ENCODE data around the gene SNX24.

Gene SNX24

GRCh38 chr5:122835681-122836080 is 9.7 kb upstream of the SNX24 start:
- H3K27me3 Mint-ChIP-seq (ENCODE audit: low read depth, poor library complexity), result peaks cover 8% of the 10 kb centered on the region
- no peak overlapping the region for H3K27ac Mint-ChIP-seq
- no peak for TF ChIP-seq CTCF (IDR thresholded peaks at IDR 0.05)
- peaks cover 5% of the 10 kb centered on the region for H3K9me3 Mint-ChIP-seq
- DNase-seq, result no peak
- no peak overlapping the region for H3K4me3 Mint-ChIP-seq
- H3K4me1 Mint-ChIP-seq, result no peaks in the 10 kb centered on the region
- H3K36me3 Mint-ChIP-seq (ENCODE audit: low read depth), result peaks cover 16% of the 10 kb centered on the region

GRCh38 chr5:122836947-122837346 is 8.5 kb upstream of the SNX24 start:
- TF ChIP-seq CTCF (IDR thresholded peaks at IDR 0.05), result no peak
- H3K27ac Mint-ChIP-seq, result no peak overlapping the region
- peaks cover 12% of the 10 kb centered on the region for H3K36me3 Mint-ChIP-seq (ENCODE audit: low read depth)
- no peaks in the 10 kb centered on the region for H3K4me1 Mint-ChIP-seq
- no peak for DNase-seq
- H3K27me3 Mint-ChIP-seq (ENCODE audit: low read depth, poor library complexity), result peaks cover 8% of the 10 kb centered on the region
- no peak overlapping the region for H3K4me3 Mint-ChIP-seq
- peaks cover 6% of the 10 kb centered on the region for H3K9me3 Mint-ChIP-seq

GRCh38 chr5:122839731-122840130 is 5.7 kb upstream of the SNX24 start:
- no peak for TF ChIP-seq CTCF (IDR thresholded peaks at IDR 0.05)
- Mint-ChIP-seq H3K36me3 (ENCODE audit: low read depth) (peaks cover 16% of the 10 kb centered on the region), H3K9me3 (peaks cover 6% of the 10 kb centered on the region), H3K4me3 (no peak overlapping the region), H3K4me1 (peaks cover 7% of the 10 kb centered on the region), H3K27me3 (ENCODE audit: low read depth, poor library complexity) (peaks cover 23% of the 10 kb centered on the region), H3K27ac (no peak overlapping the region)
- no peak for DNase-seq

- Mint-ChIP-seq H3K9me3 (peaks cover 6% of the 10 kb centered on the region), H3K4me3 (no peak overlapping the region), H3K4me1 (peaks cover 22% of the 10 kb centered on the region), H3K27ac (no peak overlapping the region), H3K27me3 (ENCODE audit: low read depth, poor library complexity) (peaks cover 27% of the 10 kb centered on the region), H3K36me3 (ENCODE audit: low read depth) (peaks cover 16% of the 10 kb centered on the region)
- TF ChIP-seq CTCF (IDR thresholded peaks at IDR 0.05), result no peak
- no peak for DNase-seq
Observed at GRCh38 chr5:122842016-122842580, 3.3 kb upstream of the SNX24 start.

GRCh38 chr5:122844136-122844909 is 1.1 kb upstream of the SNX24 start:
- Mint-ChIP-seq H3K36me3 (ENCODE audit: low read depth) (peaks cover 16% of the 10 kb centered on the region), H3K9me3 (peaks cover 6% of the 10 kb centered on the region), H3K27ac (peak overlapping the region; percentile 31), H3K27me3 (ENCODE audit: low read depth, poor library complexity) (peaks cover 23% of the 10 kb centered on the region), H3K4me3 (peak overlapping the region; percentile 87), H3K4me1 (peaks cover 30% of the 10 kb centered on the region)
- TF ChIP-seq CTCF (IDR thresholded peaks at IDR 0.05), result no peak
- DNase-seq, result no peak

- Mint-ChIP-seq H3K36me3 (ENCODE audit: low read depth) (peaks cover 20% of the 10 kb centered on the region), H3K4me1 (peaks cover 30% of the 10 kb centered on the region), H3K27me3 (ENCODE audit: low read depth, poor library complexity) (peaks cover 21% of the 10 kb centered on the region), H3K9me3 (peaks cover 9% of the 10 kb centered on the region), H3K27ac (peak overlapping the region; percentile 31), H3K4me3 (peak overlapping the region; percentile 87)
- no peak for TF ChIP-seq CTCF (IDR thresholded peaks at IDR 0.05)
- DNase-seq, result no peak
Observed at GRCh38 chr5:122844910-122845228, 544 bp upstream of the SNX24 start.

All from nephron progenitor cell (in vitro differentiated cells).